ENCODE results near the gene APLP1.

GRCh38 chr19:35907377-35907745, 39.0 kb downstream of the APLP1 start:
- TF ChIP-seq POLR2A (IDR thresholded peaks at IDR 0.05) (no peak), CTCF (IDR thresholded peaks at IDR 0.05) (no peak)

Measured in esophagus squamous epithelium (tissue), 4 donors.